CD4-positive, alpha-beta T cell treated with Interleukin-6 for 4 hours (primary cell): ENCODE results near the gene CACHD1.
"Not testable (repeated sequence)": the region's sequence is repeated elsewhere in the genome, so short reads cannot be mapped to it uniquely, and the experiment has no call there.

ENCODE experiments used
- DNase-seq: peaks from one replicate; pipeline ENCODE4 v3.0.0-alpha.2; 2020; ENCODE audit warnings: mixed read lengths

Gene CACHD1

DNA sequence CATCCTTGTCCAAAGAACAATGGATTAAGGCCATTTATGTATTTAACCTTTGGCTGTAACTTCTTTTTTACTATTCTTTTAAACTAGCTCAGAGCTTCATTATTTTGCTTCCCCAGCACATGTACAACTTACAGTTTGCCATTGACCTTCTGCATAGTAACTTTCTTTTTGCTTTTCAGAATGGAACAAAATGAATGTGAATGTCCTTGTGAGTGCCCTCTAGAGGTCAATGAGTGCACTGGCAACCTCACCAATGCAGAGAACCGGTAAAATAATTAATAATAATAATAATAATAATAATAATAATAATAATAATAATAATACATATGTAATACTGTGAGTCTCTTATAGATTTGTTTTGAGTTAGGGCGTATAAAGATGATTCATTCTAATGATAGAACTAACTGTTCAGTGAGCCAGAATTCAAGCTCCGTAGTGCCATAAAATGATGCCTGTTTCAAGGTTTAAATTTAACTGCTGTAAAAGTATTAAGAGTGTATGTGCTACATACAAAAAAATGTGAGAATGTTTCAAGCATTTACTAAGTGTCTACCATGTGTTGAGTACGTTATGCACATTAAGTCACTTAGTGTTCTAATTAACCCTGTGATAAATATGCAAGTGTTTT is 205.9 kb downstream of the CACHD1 start:
- peak; percentile 4 for DNase-seq

DNA sequence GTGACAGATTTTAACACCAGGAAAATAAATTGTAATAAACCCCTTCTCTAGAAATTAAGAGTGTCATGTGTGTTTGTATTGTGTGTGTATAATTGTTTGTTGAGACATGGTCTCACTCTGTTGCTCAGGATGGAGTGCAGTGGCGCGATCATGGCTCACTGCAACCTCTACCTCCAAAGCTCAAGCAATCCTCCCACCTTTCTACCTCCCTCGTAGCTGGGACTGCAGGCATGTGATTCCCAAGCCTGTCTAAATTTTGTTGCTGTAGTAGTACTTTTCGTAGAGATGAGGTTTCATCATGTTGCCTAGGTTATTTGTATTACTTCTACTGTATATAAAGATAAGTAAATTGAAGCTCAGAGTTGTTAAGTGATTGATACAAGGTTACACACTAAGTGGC is 206.5 kb downstream of the CACHD1 start:
- no peak for DNase-seq

DNA sequence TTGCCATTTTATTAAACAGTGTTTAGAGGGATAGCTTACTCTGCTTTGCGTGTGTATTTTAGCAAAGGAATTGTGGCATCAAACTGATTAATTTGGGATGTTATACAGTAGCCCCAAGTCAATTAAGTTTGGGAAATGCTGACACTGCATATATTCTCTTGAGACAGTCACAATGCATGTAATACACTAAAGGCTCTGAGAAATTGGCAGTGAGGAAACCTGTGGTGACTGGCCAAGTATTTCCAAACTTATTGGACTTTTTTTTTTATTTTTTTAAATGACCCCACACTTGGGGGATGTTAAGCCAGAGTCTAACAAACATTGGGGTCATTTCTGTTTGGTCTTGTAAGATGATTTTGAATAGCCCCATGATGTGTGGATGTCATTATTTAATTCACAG is 207.6 kb downstream of the CACHD1 start:
- DNase-seq = no peak

DNA sequence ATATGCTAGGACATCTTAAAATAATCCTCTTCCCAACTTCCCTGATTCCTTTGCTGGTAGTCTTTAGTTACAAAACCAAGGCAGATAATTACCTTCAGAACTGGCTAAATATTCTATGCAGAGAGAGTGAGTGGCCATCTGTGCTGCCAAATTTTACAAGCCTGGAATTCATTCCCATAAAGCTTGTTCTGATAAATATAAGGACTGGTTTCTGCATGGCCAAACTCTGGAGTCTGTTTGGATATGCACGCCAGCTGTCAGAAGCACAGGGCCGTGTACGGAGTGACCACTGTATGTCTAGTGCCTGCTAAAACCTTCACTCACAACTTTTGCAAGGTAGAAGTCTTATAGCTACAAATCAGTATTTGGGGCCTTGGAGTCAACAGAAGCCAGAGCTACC is 208.4 kb downstream of the CACHD1 start:
- DNase-seq = no peak

DNA sequence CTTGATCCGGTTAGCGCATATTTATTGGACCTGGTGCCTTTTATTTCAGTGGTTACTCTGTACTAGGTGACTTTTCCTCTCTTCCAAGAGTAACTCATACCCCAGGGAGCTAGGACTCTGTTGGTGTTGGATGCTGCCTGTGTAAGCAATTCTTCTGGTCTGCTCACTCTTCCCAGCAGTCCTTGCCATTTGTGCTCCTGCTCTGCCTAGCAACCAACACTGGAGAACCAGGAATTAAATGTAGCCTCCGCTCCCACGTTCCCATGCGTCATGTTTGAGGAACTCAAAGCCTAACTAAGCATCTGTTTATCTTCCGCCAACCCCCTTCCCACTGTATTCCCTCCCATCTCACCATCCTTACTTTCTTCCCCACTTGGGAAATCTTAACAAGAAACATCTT is 209.2 kb downstream of the CACHD1 start:
- no peak for DNase-seq

DNA sequence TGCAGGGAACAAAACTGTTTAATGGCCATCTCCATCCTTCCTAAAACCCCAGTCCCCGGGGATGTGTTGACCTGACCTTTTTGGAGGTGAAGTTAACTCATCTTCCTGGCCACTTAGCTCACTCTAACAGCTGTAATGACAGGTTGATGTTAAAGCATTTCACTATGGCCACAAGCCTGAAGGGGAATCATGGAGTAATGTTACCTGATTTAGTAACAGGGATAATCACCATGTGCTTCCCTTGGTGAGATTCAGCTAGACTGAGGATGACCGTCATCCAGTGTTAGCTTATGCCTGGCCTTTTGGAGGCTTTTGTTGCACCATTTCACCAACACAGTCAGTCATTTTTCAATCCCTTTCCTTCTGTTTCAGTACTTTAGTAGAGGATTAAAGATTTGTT is 210.7 kb downstream of the CACHD1 start:
- DNase-seq = no peak

DNA sequence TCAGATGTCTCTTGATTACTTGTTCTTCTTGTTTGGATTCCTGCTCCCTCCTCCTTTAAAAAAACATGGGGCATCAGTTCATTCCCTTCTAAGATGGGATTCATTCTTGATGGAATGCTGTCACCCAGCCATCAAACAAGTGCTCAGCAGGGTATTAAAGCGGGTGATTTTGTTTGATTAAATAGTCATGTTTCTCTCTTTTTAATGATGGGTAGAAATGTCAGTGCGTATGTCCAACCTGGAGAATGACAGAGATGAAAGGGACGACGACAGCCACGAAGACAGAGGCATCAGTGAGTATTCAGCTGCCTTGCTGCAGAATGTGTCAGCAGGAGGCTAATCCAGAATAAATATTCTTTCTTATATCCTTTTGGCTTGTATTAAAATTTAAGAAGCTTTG is 211.1 kb downstream of the CACHD1 start:
- no peak for DNase-seq

DNA sequence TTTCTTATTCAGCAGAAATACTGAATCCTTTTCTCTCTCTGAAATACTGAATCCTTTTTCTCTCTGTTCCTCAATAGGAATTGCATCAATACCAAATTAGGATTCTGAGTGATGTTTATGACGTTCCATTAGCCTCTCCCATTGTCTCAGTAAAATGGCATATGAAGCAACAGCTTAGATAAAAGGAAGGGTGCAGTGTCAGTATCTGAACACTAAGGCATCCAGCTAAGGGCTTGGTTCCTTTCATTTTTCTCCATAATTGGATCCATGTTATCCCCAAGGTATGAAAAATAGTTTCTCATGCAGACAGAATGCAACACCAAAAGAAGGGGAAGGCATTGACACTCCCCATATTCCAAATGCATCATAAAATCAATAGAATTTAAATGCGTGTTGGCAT is 213.5 kb downstream of the CACHD1 start:
- no peak for DNase-seq

DNA sequence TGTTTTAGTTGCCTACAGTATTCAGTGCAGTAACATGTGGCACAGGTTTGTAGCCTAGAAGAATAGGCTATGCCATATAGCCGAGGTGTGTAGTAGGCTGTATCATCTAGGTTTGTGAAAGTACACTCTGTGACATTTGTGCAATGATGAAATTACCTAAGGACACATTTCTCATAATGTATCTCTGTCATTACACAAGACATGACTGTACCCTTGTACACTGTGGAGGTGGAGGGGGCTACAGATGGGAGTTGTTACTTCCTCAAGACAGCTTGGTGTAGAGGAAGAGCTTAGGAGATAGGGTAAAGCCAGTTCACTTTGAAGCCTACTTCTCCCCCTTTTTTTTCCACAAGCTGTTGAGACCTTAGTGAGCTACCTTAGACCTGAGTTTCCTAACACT is 215.3 kb downstream of the CACHD1 start:
- no peak for DNase-seq

DNA sequence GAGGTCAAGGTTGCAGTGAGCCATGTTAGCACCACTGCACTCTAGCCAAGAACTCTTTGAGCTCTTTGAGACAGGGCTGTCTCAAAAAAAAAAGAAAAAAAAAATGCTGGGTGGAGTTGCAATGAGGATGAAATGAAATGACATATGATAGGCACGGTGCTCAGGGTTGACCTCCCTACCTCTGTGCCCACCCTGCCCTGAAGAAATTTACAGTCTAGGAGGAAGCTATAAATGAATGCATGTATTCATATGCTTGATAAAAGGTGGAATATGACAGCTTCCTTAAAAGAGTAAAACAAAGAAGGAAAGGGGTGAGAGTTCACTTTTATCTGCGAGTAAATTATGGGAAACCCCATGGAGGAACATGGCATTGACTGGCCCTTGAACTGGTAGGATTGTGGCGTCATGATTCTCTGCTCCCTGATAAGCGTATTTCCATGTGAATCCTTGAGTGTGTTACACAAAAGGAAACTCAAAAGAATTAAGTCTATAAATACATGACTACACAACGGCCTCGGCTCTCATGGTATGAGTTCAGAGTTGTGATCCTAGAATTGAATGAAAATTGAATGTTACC is 215.9 kb downstream of the CACHD1 start:
- DNase-seq = no peak

DNA sequence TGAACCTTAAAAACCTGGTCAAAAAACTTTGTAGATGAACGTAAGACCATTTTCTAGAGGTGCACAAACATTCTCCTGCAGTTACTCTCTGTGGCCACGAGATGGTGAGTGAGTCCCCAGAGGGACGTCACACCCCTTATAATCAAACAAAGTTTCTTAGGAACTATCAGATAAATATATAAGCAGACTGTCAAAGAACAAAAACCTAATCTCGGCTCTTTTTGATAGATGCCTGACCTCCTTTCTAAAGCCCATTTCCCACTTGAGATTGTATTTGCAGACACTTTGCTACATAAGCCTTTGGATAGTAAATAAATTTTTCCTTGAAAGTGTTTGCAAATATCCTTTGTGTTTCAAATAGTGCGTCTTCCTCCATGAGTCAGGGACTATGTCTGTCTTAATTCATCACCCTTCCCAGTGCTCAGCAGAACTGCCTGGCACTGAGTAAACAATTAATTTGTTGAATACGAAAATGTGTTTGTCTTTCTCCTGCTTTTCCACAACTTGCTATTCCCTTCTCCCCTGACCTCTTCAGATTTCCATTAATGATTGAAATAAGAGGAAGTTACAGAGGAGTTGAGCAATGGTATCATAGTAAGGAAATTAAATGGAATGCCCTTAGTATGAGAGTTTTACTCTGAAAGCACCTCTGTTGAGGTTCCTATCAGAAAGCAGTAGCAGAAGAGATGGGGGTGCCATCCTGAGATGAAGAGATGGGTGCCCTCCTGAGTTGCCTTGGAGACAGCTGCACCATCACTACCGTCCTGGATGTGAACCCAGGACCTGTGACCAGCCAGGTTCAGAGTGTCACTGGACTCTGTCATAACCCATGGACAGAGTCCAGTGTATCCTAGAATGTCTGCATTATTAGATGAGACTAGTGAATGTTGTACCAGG is 217.1 kb downstream of the CACHD1 start:
- peak; percentile 35 for DNase-seq

DNA sequence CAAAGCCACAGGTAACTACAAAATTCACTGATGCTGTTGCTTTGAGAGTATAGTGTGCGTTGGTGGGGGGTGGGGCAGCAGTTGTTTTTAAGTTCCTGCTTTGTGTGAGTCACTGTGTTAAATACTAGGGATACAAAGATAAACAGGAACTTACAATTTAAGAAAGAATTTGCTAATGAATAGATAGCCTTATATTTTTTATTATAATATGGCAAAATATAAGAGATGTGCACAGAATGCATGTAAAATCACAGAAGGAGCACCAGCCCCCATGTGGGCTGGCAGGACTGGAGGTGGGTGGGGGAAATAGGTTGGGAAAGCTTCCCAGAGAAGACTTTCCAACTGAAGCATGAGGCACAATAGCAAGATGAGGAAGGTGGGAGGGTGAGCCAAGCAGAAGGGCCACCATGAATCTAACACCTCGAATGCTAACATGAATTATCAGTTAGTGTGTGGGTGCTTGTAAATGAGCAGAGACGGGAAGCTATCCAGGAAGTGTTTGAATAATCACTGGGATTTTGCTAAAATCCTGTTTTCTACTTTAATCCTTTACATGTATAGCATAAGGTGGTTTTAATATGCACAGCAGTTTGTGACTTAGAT is 217.9 kb downstream of the CACHD1 start:
- no peak for DNase-seq

DNA sequence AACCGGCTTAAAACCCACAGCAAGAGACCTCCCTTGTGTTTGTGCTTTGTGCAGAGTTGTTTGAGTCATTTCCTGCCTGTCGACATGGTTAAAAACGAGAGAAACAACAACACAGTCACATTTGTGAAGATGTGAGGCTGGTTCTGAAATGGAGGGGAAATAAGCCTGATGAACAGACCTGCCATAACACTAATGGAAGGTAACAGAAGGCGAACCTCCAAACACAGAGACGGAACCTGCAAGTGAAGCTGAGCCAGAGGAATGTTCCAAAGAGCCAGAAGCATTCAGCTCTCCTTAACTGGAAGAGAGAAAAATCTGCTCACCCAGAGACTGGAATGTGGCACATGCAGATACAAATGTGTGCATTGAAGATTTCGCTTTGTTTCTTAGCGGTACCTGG is 221.7 kb downstream of the CACHD1 start:
- DNase-seq = no peak

DNA sequence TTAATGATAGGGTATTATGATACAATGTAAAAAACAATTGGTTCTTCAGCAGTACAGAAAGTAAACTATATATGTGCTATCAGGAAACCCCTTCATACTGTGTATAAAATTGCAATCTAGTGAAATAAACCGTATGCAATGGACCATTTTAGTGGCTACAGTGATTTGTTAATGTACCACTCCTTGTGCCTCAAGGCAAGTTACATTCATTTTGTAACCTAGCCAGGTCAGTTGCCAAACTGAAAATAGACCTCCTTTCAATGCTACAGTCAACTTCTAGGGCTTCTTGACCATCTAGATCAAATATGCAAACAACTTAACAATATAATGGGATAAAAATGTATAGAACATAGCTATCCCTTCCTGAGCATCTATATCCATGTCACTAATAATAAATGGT is 223.0 kb downstream of the CACHD1 start:
- no peak for DNase-seq

DNA sequence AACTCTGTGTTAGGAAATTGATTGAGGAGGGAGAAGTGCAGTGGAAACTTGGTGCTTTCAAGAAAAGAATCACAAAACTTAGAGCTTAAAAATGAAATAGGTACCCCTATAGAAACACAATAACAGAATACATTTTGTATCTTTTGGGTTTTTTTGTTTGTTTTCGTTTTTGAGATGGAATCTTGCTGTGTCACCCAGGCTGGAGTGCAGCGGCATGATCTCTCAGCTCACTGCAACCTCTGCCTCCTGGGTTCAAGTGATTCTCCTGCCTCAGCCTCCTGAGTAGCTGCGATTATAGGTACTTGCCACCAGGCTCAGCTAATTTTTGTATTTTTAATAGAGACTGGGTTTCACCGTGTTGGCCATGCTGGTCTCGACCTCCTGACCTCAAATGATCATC is 223.5 kb downstream of the CACHD1 start:
- DNase-seq = no peak

DNA sequence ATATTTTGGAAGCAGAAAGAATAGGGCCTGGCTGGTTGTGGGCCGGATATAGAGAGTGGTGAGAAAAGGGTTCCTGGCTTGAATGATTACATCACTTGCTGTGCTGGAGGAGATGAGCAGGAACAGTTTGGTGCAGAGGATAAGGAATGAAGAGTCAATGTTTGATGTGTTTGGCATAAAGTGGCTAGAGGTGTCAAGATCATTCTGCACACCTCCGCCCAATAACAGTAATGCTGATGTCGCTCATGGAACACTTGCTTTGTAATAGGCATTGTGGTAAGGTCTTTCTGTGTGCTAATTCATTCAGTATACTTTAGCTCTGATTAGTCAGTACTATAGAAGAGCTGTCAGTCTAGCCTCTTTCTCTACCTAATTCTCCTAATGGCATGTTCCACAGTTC is 226.9 kb downstream of the CACHD1 start:
- DNase-seq = no peak

DNA sequence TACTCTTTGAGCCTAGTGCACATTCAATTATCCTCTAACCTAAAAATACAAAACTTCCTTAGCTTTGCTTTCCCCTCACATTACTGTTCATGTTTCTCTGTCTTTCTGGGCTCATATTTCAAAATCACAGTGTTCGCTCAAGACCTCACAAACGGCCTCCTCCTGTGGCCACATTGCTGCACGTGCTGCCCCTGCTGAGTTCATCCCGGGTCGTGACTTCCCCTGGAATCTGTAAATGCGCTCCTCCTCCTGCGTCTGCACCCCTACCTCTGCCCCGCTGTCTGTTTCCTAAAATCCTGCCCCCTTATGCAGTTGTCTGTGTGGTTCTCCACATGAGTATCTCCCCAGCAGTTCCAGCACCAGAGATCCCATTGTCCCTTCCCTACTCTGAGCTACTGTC is 229.4 kb downstream of the CACHD1 start:
- no peak for DNase-seq

DNA sequence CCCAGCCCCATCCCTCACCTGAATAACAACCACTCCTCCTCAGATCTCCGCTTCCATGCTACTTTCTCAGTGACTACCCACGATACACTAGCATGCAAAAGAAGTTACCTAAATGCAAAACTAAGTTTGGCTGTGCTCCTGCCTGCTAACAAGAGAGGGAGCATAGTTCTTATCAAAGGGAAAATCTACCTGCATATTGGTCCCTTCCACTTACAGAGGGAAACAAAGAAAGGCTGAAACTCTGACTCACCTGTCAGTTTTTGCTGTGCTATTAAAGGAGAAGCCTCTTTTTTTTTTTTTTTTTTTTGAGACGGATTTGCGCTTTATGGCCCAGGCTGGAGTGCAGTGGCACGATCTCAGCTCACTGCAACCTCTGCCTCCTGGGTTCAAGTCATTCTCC is 231.1 kb downstream of the CACHD1 start:
- DNase-seq = no peak

DNA sequence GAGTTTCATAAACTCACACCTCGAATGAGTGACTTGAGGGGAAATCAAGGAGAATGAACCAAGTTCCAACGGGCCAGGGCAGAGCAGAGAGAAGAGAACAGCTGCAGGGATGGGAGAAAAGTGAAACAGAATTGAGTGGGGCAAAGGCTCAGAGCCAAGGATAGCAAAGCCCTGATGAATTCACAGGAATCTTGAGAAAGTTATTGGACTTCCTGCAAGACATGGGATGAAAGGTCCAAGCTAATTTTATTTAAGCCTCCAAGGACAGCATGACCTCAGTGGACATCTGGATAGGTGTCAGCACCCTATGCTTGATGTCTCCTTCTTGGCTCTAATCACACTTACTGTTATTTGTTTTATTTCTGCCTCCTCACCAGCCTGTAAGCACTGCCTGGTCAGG is 232.0 kb downstream of the CACHD1 start:
- no peak for DNase-seq

DNA sequence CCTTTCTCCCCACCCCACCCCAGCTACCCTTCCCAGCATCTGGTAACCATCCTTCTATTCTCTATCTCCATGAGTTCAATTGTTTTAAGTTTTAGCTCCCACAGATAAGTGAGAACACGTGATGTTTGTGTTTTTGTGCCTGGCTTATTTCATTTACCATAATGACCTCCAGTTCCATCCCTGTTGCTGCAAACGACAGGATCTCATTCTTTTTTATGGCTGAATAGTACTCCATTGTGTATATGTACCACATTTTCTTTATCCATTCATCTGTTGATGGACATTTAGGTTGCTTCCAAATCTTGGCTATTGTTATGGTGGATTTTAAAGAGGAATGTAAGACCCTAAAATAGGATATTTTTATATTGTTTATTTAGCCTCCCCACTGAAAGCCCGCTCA is 232.7 kb downstream of the CACHD1 start:
- DNase-seq = not testable (repeated sequence)

DNA sequence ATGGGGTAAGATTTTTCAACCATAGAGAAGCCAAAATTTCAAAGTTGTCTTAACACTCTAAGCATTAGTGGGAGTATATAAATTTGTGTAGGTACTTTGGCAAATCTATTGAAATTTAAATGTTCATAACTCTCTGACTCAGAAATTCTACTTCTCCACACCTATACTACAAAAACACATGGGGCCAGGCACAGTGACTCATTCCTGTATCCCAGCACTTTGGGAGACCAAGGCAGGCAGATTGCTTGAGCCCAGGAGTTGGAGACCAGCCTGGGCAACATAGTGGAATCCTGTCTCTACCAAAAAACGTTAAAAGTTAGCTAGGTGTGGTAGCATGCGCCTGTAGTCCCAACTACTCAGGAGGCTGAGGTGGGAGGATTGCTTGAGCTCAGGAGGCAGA is 233.7 kb downstream of the CACHD1 start:
- no peak for DNase-seq

DNA sequence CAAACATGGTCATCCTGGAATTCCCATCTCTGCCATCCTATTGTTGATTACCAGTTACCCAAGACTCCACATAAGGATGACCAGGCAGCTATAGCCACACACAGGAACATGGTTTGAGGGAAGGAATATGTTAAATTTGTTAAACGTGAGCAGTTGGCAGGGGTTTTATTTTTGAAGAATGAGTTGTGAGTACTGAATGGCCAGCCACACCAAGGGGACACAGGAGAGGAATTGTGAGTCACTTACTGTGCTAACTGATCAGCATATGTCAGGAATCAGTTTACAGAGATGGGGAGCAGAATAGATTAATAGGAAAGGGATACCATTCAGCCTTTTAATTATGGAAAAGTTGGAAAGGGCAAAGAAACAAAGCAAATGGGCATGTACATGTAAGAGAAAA is 235.7 kb downstream of the CACHD1 start:
- DNase-seq = no peak

DNA sequence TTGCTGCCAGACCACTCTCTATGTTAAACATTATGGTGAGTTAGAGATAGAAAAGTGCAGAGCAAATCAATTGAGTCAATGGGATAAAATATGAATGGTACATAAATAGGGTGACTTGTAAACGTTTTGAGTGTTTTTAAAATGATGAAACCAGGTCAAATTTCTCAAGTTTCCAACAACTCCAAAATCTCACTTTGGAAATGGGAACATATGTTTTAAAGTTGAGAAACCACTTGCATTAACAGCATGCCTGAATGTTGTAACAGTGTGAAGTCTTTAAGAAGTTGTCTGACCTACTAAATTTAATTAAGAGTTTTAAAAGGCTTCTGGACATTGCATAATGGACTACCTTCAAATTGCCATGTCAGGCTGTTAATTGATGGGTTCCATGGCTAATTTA is 241.3 kb downstream of the CACHD1 start:
- DNase-seq = no peak

DNA sequence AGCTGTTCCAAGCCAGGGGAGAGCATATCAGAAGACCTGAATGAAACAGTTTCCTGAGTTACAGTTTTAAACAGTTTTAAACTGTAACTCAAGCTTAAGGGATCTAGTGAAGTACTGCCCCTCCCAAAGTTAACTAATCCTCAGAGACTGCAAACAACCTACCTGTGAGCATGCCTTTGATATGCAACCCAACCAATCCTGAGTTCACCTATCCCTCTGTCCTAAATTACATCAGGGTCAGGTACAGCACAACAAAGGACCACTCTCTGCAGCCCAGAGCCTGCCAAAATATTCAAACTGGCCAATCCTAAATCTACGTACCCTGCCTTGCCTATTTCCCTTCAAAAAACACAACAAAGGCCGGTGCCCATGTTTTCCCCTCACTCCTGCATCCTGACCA is 242.1 kb downstream of the CACHD1 start:
- no peak for DNase-seq
